Small intestine (tissue), 7 donors: ENCODE results near the gene ZNF488. TPM values are rescaled to one million over a fixed set of nuclear protein-coding genes. Genes with fewer than 3 reads are reported as not detected.

Source experiments
- DNase-seq, 2 donors: peaks; one replicate each; pipeline versions ENCODE4 v3.0.0 to v3.0.0-alpha.2; 2013
- FAIRE-seq: peaks from 2 replicates; lab custom pipeline; 2012; peaks lifted over from hg19 to GRCh38; lab: Jason Lieb, UNC
- H3K27ac ChIP-seq, 3 donors: one replicate each; pipeline ENCODE4 v1.5.1; 2013; ENCODE audit warnings: low read length in 2 of 3, mild to moderate bottlenecking in 2 of 3, control low read depth in 1 of 3, inconsistent platforms in 1 of 3, low read depth in 1 of 3, moderate library complexity in 1 of 3
- H3K27me3 ChIP-seq, 3 donors: one replicate each; pipeline ENCODE4 v1.6.1; 2013; ENCODE audit warnings: low read length in 3 of 3, inconsistent platforms in 1 of 3; ENCODE audit not compliant: control insufficient read depth in 3 of 3, insufficient read depth in 3 of 3
- H3K36me3 ChIP-seq, 3 donors: one replicate each; pipeline ENCODE4 v1.6.1; 2013; ENCODE audit warnings: low read length in 3 of 3, inconsistent platforms in 1 of 3, low read depth in 1 of 3, mild to moderate bottlenecking in 1 of 3, moderate library complexity in 1 of 3; ENCODE audit not compliant: control insufficient read depth in 3 of 3, insufficient read depth in 2 of 3
- H3K4me1 ChIP-seq, 3 donors: one replicate each; pipeline ENCODE4 v1.6.1; 2013; ENCODE audit warnings: low read length in 2 of 3, inconsistent platforms in 1 of 3, low read depth in 1 of 3, mild to moderate bottlenecking in 1 of 3, moderate library complexity in 1 of 3; ENCODE audit not compliant: control insufficient read depth in 3 of 3, insufficient read depth in 2 of 3
- H3K4me3 ChIP-seq, 3 donors: one replicate each; pipeline ENCODE4 v1.5.1; 2013; ENCODE audit warnings: low read length in 3 of 3, control low read depth in 1 of 3, inconsistent platforms in 1 of 3, low read depth in 1 of 3, mild to moderate bottlenecking in 1 of 3, moderate library complexity in 1 of 3
- H3K9me3 ChIP-seq, 2 donors: one replicate each; pipeline ENCODE4 v1.6.1; 2013; ENCODE audit warnings: low read depth in 1 of 2, low read length in 1 of 2; ENCODE audit not compliant: control insufficient read depth in 2 of 2, insufficient read depth in 1 of 2
- WGBS, 3 donors: extraction: QIAGEN DNeasy Blood & Tissue Kit; methylation state at CpG; one replicate each; pipeline ENCODE4 v1.1.7; 2013; 5-methylcytosine and 5-hydroxymethylcytosine counted together
- polyA plus RNA-seq, 4 donors: library from polyadenylated mRNA; stranded (reverse) in 3 of 4; unstranded in 1 of 4; fragments of 200-250 nt in 3 of 4; fragments of 120-200 nt in 1 of 4; gene quantifications; one replicate each; pipeline versions ENCODE4 v1.2.1 to v1.2.3, GENCODE V29; 2013
- donor health status: healthy with polysubstance abuse.
- donor health status: control.
- donor health status: control.
- donor health status: Bipolar disorder and iron deficiency.
- donor health status: healthy.

Gene ZNF488
- polyA plus RNA-seq, 4 donors = 2.7 to 40.0 (median 12.2) TPM

- no peak overlapping the region for H3K4me3 ChIP-seq
- WGBS, 3 donors = 78 to 83% (median 81%) methylated on average over 5 of the region's 5 CpGs
- no peak for DNase-seq
- no peaks in the 10 kb centered on the region for H3K27me3 ChIP-seq
- FAIRE-seq = no peak
- no peaks in the 10 kb centered on the region for H3K36me3 ChIP-seq
- peaks cover 0 to 2% (median 0%) of the 10 kb centered on the region in 3 donors for H3K4me1 ChIP-seq
- H3K27ac ChIP-seq = no peak overlapping the region
- no peaks in the 10 kb centered on the region for H3K9me3 ChIP-seq
Observed at GRCh38 chr10:47356708-47357107, 27.4 kb downstream of the ZNF488 start.

GRCh38 chr10:47354900-47355299 is 29.2 kb downstream of the ZNF488 start:
- H3K36me3 ChIP-seq = no peaks in the 10 kb centered on the region
- FAIRE-seq (no peak), DNase-seq (no peak)
- H3K27ac ChIP-seq = no peak overlapping the region
- H3K27me3 ChIP-seq = no peaks in the 10 kb centered on the region
- H3K9me3 ChIP-seq = no peaks in the 10 kb centered on the region
- H3K4me3 ChIP-seq = no peak overlapping the region
- WGBS, 3 donors = 52 to 81% (median 80%) methylated on average over 1 of the region's 1 CpG
- H3K4me1 ChIP-seq = no peaks in the 10 kb centered on the region

- DNase-seq (peak in 1 of 2 donors; percentile 14), FAIRE-seq (no peak)
- no peak overlapping the region for H3K4me3 ChIP-seq
- H3K36me3 ChIP-seq = no peaks in the 10 kb centered on the region
- 63 to 82% (median 76%) methylated on average over 4 of the region's 4 CpGs for WGBS, 3 donors
- no peaks in the 10 kb centered on the region for H3K4me1 ChIP-seq
- H3K27me3 ChIP-seq = no peaks in the 10 kb centered on the region
- H3K27ac ChIP-seq = no peak overlapping the region
- no peaks in the 10 kb centered on the region for H3K9me3 ChIP-seq
Observed at GRCh38 chr10:47354165-47354564, 29.9 kb downstream of the ZNF488 start.

GRCh38 chr10:47353351-47353750 is 30.7 kb downstream of the ZNF488 start:
- H3K27me3 ChIP-seq = no peaks in the 10 kb centered on the region
- H3K4me3 ChIP-seq = no peak overlapping the region
- no peaks in the 10 kb centered on the region for H3K36me3 ChIP-seq
- no peaks in the 10 kb centered on the region for H3K9me3 ChIP-seq
- 90 to 92% (median 90%) methylated on average over 6 of the region's 6 CpGs for WGBS, 3 donors
- no peak for FAIRE-seq
- H3K27ac ChIP-seq = no peak overlapping the region
- DNase-seq = no peak
- no peaks in the 10 kb centered on the region for H3K4me1 ChIP-seq

- H3K4me3 ChIP-seq = no peak overlapping the region
- no peaks in the 10 kb centered on the region for H3K4me1 ChIP-seq
- H3K36me3 ChIP-seq = no peaks in the 10 kb centered on the region
- DNase-seq (no peak), FAIRE-seq (no peak)
- WGBS, 3 donors = 80 to 86% (median 83%) methylated on average over 14 of the region's 14 CpGs
- no peaks in the 10 kb centered on the region for H3K27me3 ChIP-seq
- no peaks in the 10 kb centered on the region for H3K9me3 ChIP-seq
- H3K27ac ChIP-seq = no peak overlapping the region
Observed at GRCh38 chr10:47351899-47352815, 31.9 kb downstream of the ZNF488 start.

GRCh38 chr10:47350671-47351640 is 33.1 kb downstream of the ZNF488 start:
- H3K9me3 ChIP-seq = no peaks in the 10 kb centered on the region
- H3K4me3 ChIP-seq = no peak overlapping the region
- FAIRE-seq (no peak), DNase-seq (no peak)
- peaks cover 0 to 3% (median 0%) of the 10 kb centered on the region in 3 donors for H3K4me1 ChIP-seq
- no peak overlapping the region for H3K27ac ChIP-seq
- H3K27me3 ChIP-seq = no peaks in the 10 kb centered on the region
- 89 to 93% (median 89%) methylated on average over 34 to 39 of the region's 39 CpGs for WGBS, 3 donors
- H3K36me3 ChIP-seq = no peaks in the 10 kb centered on the region

- FAIRE-seq (no peak), DNase-seq (no peak)
- no peaks in the 10 kb centered on the region for H3K9me3 ChIP-seq
- no peak overlapping the region for H3K27ac ChIP-seq
- no peaks in the 10 kb centered on the region for H3K36me3 ChIP-seq
- H3K4me1 ChIP-seq = peaks cover 0 to 3% (median 0%) of the 10 kb centered on the region in 3 donors
- no peaks in the 10 kb centered on the region for H3K27me3 ChIP-seq
- 94 to 96% (median 94%) methylated on average over 30 to 31 of the region's 31 CpGs for WGBS, 3 donors
- H3K4me3 ChIP-seq = no peak overlapping the region
Observed at GRCh38 chr10:47349941-47350371, 34.1 kb downstream of the ZNF488 start.

- 91 to 94% (median 93%) methylated on average over 22 of the region's 22 CpGs for WGBS, 3 donors
- no peaks in the 10 kb centered on the region for H3K9me3 ChIP-seq
Observed at GRCh38 chr10:47349516-47349915, 34.6 kb downstream of the ZNF488 start.

More at GRCh38 chr10:47349516-47349915, 34.6 kb downstream of the ZNF488 start:
- Histone ChIP-seq H3K4me1 (peaks cover 0 to 3% (median 0%) of the 10 kb centered on the region in 3 donors), H3K4me3 (no peak overlapping the region), H3K36me3 (no peaks in the 10 kb centered on the region), H3K27me3 (no peaks in the 10 kb centered on the region), H3K27ac (no peak overlapping the region)
- DNase-seq (no peak), FAIRE-seq (no peak)
